Uterus (tissue), 2 donors: Measurements from ENCODE around the gene AKR7A2.

Experiments used
- POLR2A ChIP-seq, 2 donors: fragments of 450-650 bp; IDR thresholded peaks; one replicate each; pipeline ENCODE4 v1.6.1; 2016; ENCODE audit warnings: antibody characterized with exemption in 2 of 2, mild to moderate bottlenecking in 1 of 2, moderate library complexity in 1 of 2
- TF ChIP-seq, protein P1 (sequence below), 4 experiments: fragments of 200-600 bp in 2 of 4; fragments of 450-650 bp in 2 of 4; sonication (generic) in 2 of 4; IDR thresholded peaks; one replicate each; pipeline ENCODE4 v1.5.1; 2016 to 2019; ENCODE audit warnings: antibody characterized with exemption in 4 of 4, mild to moderate bottlenecking in 2 of 4, moderate library complexity in 1 of 4

DNA sequence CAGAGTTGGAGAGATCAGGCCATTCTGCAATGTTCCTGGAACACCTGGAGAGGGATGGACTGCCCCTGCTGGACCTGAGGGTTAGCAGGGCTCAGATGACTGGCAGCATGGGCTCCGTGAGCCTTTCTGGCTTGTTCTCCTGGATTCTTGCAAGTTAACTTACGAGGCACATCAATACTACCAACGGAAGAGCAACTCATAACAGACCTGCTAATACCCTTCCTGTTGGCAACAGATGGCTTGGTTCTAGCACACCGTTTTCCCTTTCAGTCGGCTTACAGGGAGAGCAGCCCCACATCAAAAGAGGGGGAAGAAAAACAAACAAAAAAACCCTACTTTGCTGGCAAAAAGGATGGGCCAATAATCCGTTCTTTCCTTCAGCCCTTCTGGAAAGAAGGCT lies 48.1 kb upstream of the AKR7A2 start:
- TF ChIP-seq, protein P1, sequence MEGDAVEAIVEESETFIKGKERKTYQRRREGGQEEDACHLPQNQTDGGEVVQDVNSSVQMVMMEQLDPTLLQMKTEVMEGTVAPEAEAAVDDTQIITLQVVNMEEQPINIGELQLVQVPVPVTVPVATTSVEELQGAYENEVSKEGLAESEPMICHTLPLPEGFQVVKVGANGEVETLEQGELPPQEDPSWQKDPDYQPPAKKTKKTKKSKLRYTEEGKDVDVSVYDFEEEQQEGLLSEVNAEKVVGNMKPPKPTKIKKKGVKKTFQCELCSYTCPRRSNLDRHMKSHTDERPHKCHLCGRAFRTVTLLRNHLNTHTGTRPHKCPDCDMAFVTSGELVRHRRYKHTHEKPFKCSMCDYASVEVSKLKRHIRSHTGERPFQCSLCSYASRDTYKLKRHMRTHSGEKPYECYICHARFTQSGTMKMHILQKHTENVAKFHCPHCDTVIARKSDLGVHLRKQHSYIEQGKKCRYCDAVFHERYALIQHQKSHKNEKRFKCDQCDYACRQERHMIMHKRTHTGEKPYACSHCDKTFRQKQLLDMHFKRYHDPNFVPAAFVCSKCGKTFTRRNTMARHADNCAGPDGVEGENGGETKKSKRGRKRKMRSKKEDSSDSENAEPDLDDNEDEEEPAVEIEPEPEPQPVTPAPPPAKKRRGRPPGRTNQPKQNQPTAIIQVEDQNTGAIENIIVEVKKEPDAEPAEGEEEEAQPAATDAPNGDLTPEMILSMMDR (IDR thresholded peaks at IDR 0.05) = no peak
- TF ChIP-seq POLR2A (IDR thresholded peaks at IDR 0.05) = no peak
